GM10266 (cell line): Measurements from ENCODE around the gene TMEM258.

ENCODE experiments used
- DNase-seq: peaks from one replicate; pipeline ENCODE4 v3.0.0; 2012; ENCODE audit errors: extremely low spot score
- CTCF ChIP-seq: IDR thresholded peaks from 2 replicates; pipeline ENCODE4 v1.5.1; 2012; ENCODE audit warnings: mild to moderate bottlenecking, low read depth; ENCODE audit not compliant: control insufficient read depth, insufficient read depth; ENCODE audit errors: missing control alignments

The TMEM258 gene

GRCh38 chr11:61837411-61838005, 45.1 kb upstream of the TMEM258 start:
- DNase-seq, result no peak
- no peak for TF ChIP-seq CTCF

GRCh38 chr11:61836193-61836592, 43.8 kb upstream of the TMEM258 start:
- no peak for TF ChIP-seq CTCF

GRCh38 chr11:61834278-61835048, 42.1 kb upstream of the TMEM258 start:
- TF ChIP-seq CTCF, result no peak
- DNase-seq, result peak; percentile 87

More at GRCh38 chr11:61836193-61836592, 43.8 kb upstream of the TMEM258 start:
- no peak for DNase-seq

- DNase-seq, result no peak
Observed at GRCh38 chr11:61833926-61834277, 41.5 kb upstream of the TMEM258 start.

GRCh38 chr11:61833471-61833870, 41.1 kb upstream of the TMEM258 start:
- no peak for TF ChIP-seq CTCF
- no peak for DNase-seq

More at GRCh38 chr11:61833926-61834277, 41.5 kb upstream of the TMEM258 start:
- no peak for TF ChIP-seq CTCF

GRCh38 chr11:61832754-61833153, 40.4 kb upstream of the TMEM258 start:
- no peak for DNase-seq
- TF ChIP-seq CTCF, result no peak

GRCh38 chr11:61832207-61832606, 39.8 kb upstream of the TMEM258 start:
- no peak for DNase-seq
- no peak for TF ChIP-seq CTCF
